Esophagus squamous epithelium (tissue), 5 donors: ENCODE measurements around the gene SMARCA2. TPM values are rescaled to one million over a fixed set of nuclear protein-coding genes. Genes with fewer than 3 reads are reported as not detected.

Experiments used
- DNase-seq: peaks from one replicate; lab custom pipeline; 2025; lab: John Stamatoyannopoulos, UW
- H3K27ac ChIP-seq, 4 donors: fragments of 200-600 bp; sonication (generic); one replicate each; pipeline ENCODE4 v1.5.1; 2016 to 2019; ENCODE audit warnings: mild to moderate bottlenecking in 1 of 4
- H3K27me3 ChIP-seq, 4 donors: fragments of 200-600 bp; sonication (generic); 1 replicate in 3 of 4; 2 replicates in 1 of 4; pipeline versions ENCODE4 v1.5.1 to v1.6.0; 2017 to 2021; ENCODE audit warnings: antibody characterized with exemption in 1 of 4
- H3K36me3 ChIP-seq, 3 donors: fragments of 200-600 bp; sonication (generic); one replicate each; pipeline ENCODE4 v1.5.1; 2016 to 2019
- H3K4me1 ChIP-seq, 3 donors: fragments of 200-600 bp; sonication (generic); one replicate each; pipeline ENCODE4 v1.5.1; 2017 to 2019
- H3K4me3 ChIP-seq, 4 donors: fragments of 200-600 bp; sonication (generic); 1 replicate in 3 of 4; 2 replicates in 1 of 4; pipeline ENCODE4 v1.5.1; 2016 to 2019; ENCODE audit warnings: mild to moderate bottlenecking in 2 of 4, moderate library complexity in 1 of 4
- H3K9me3 ChIP-seq, 3 donors: fragments of 200-600 bp; sonication (generic); one replicate each; pipeline ENCODE4 v1.5.1; 2016 to 2019
- POLR2A ChIP-seq, 4 donors: fragments of 450-650 bp; IDR thresholded peaks; one replicate each; pipeline ENCODE4 v1.6.1; 2017; ENCODE audit warnings: antibody characterized with exemption in 4 of 4, mild to moderate bottlenecking in 4 of 4, moderate library complexity in 3 of 4
- WGBS, 2 donors: methylation state at CpG; one replicate each; pipeline ENCODE4 v1.1.5; 2018; 5-methylcytosine and 5-hydroxymethylcytosine counted together
- intact Hi-C: fragments of 100-400 bp; cut with DNase I; formaldehyde crosslinking; loops from one replicate; pipeline ENCODE4 v1.15.0; 2022
- total RNA-seq, 4 donors: library from RNA; depleted of rRNA; stranded (reverse); fragments of >200 nt; gene quantifications; one replicate each; pipeline ENCODE4 v1.1.0, GENCODE V29; 2016
- TF ChIP-seq, protein P1 (sequence below), 6 experiments: fragments of 450-650 bp in 4 of 6; fragments of 200-600 bp in 2 of 6; sonication (generic) in 2 of 6; IDR thresholded peaks; one replicate each; pipeline ENCODE4 v1.5.1; 2016 to 2019; ENCODE audit warnings: antibody characterized with exemption in 6 of 6, mild to moderate bottlenecking in 4 of 6, moderate library complexity in 4 of 6
- donor health status: DM: yes; HTN: yes; CAD: no.

SMARCA2 gene
- total RNA-seq, 4 donors from 2014 or later, result 51.0 to 93.3 (median 64.1) TPM

GRCh38 chr9:2208991-2209390, 193.8 kb downstream of the SMARCA2 start:
- H3K4me3 ChIP-seq, result no peak overlapping the region
- no peak overlapping the region for H3K27ac ChIP-seq
- H3K27me3 ChIP-seq, result no peaks in the 10 kb centered on the region

DNA sequence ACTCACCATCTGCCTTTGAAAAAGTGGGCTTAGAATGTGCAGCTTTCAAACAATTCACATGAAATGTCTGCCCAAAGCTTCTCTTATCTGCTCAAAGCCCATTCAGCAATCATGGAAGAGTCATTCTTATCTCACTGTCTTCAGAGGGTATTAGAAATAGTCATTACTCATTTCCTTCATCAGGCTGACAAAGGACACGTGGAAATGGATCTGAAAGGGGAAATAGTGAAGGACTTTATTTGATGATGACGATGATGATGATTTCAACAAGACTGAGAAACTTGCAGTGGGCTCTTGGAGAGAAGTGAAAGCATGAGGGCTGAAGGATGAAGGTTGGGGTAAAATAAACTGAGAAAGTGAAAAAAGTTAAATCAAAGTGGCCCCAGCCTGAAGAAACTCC, 194.3 kb downstream of the SMARCA2 start:
- no peaks in the 10 kb centered on the region for H3K27me3 ChIP-seq
- WGBS, 2 donors, result 48 to 66% methylated on average over 2 of the region's 2 CpGs
- H3K9me3 ChIP-seq, result no peaks in the 10 kb centered on the region
- H3K27ac ChIP-seq, result no peak overlapping the region
- H3K4me1 ChIP-seq, result no peaks in the 10 kb centered on the region
- intact Hi-C loops, result no loop called here
- DNase-seq, result no peak
- no peaks in the 10 kb centered on the region for H3K36me3 ChIP-seq
- no peak overlapping the region for H3K4me3 ChIP-seq
- no peak for TF ChIP-seq POLR2A (IDR thresholded peaks at IDR 0.05)
- TF ChIP-seq, protein P1, sequence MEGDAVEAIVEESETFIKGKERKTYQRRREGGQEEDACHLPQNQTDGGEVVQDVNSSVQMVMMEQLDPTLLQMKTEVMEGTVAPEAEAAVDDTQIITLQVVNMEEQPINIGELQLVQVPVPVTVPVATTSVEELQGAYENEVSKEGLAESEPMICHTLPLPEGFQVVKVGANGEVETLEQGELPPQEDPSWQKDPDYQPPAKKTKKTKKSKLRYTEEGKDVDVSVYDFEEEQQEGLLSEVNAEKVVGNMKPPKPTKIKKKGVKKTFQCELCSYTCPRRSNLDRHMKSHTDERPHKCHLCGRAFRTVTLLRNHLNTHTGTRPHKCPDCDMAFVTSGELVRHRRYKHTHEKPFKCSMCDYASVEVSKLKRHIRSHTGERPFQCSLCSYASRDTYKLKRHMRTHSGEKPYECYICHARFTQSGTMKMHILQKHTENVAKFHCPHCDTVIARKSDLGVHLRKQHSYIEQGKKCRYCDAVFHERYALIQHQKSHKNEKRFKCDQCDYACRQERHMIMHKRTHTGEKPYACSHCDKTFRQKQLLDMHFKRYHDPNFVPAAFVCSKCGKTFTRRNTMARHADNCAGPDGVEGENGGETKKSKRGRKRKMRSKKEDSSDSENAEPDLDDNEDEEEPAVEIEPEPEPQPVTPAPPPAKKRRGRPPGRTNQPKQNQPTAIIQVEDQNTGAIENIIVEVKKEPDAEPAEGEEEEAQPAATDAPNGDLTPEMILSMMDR (IDR thresholded peaks at IDR 0.05), result no peak

More at GRCh38 chr9:2208991-2209390, 193.8 kb downstream of the SMARCA2 start:
- intact Hi-C loops, result no loop called here
- Histone ChIP-seq H3K4me1 (no peaks in the 10 kb centered on the region), H3K36me3 (no peaks in the 10 kb centered on the region), H3K9me3 (no peaks in the 10 kb centered on the region)
- TF ChIP-seq POLR2A (IDR thresholded peaks at IDR 0.05), result no peak
- TF ChIP-seq, protein P1 (IDR thresholded peaks at IDR 0.05), result no peak
- DNase-seq, result no peak

DNA sequence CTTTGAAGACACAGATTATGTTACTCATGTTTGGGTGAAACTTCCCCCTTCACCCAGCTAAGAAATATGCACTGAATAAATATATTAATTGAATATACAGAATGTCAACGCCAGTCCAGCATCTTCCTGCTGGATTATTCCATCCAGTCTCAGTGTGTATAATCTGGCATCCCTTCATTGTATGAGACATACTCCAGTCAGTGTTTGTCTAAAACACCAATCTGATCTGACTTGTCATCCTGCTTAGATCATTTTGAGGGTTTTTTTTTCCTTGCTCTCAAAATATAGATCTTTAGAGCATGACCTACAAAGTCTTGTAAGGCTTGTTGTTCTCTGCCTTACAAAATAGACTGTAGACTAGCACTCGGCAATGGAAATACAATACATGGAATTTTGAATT, 195.1 kb downstream of the SMARCA2 start:
- no peak for DNase-seq
- no peaks in the 10 kb centered on the region for H3K27me3 ChIP-seq
- no peaks in the 10 kb centered on the region for H3K36me3 ChIP-seq
- H3K9me3 ChIP-seq, result no peaks in the 10 kb centered on the region
- H3K27ac ChIP-seq, result no peak overlapping the region
- intact Hi-C loops, result no loop called here
- WGBS, 2 donors, result 59 to 66% methylated on average over 2 of the region's 2 CpGs
- no peak for TF ChIP-seq POLR2A (IDR thresholded peaks at IDR 0.05)
- TF ChIP-seq, protein P1 (IDR thresholded peaks at IDR 0.05), result no peak
- no peaks in the 10 kb centered on the region for H3K4me1 ChIP-seq
- H3K4me3 ChIP-seq, result no peak overlapping the region

- no peaks in the 10 kb centered on the region for H3K4me1 ChIP-seq
- no peak overlapping the region for H3K27ac ChIP-seq
- no peak for DNase-seq
- H3K27me3 ChIP-seq, result no peaks in the 10 kb centered on the region
- no peaks in the 10 kb centered on the region for H3K36me3 ChIP-seq
- 72 to 91% methylated on average over 6 of the region's 6 CpGs for WGBS, 2 donors
- intact Hi-C loops, result no loop called here
- no peaks in the 10 kb centered on the region for H3K9me3 ChIP-seq
- TF ChIP-seq, protein P1 (IDR thresholded peaks at IDR 0.05), result no peak
- no peak for TF ChIP-seq POLR2A (IDR thresholded peaks at IDR 0.05)
- no peak overlapping the region for H3K4me3 ChIP-seq
Measured at GRCh38 chr9:2213830-2214468, 198.8 kb downstream of the SMARCA2 start.

DNA sequence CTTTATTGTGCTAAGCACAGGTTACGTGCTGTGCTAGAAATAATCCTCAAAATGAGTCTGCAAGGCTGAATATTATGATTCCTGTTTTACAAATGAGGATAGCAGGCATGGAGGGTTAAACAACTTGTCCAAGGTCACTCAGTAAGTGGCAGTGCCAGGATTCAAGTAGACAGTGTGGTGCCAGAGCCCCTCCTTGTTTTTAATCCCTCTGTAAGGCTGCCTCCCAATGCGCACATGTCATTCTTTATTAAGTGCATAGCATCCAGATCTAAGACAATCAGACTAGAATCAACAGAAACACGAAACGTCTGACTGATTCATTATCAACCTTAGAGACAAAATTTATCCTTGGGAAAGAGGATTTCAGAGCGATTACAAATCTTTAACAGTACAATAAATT, 199.6 kb downstream of the SMARCA2 start:
- intact Hi-C loops, result no loop called here
- Histone ChIP-seq H3K4me1 (no peaks in the 10 kb centered on the region), H3K36me3 (no peaks in the 10 kb centered on the region), H3K4me3 (no peak overlapping the region), H3K27ac (no peak overlapping the region), H3K27me3 (no peaks in the 10 kb centered on the region), H3K9me3 (no peaks in the 10 kb centered on the region)
- DNase-seq, result no peak
- whole genome bisulfite sequencing, 2 donors, result 78 to 80% methylated on average over 5 of the region's 5 CpGs
- TF ChIP-seq, protein P1 (IDR thresholded peaks at IDR 0.05), result no peak
- no peak for TF ChIP-seq POLR2A (IDR thresholded peaks at IDR 0.05)
